ENCODE results near the gene RUFY1.

- no peak for TF ChIP-seq POLR2AphosphoS5 (IDR thresholded peaks at IDR 0.05; ENCODE audit: borderline replicate concordance, low read depth, low read length)
- no peak for TF ChIP-seq EZH2 (IDR thresholded peaks at IDR 0.05)
Observed at GRCh38 chr5:179620703-179621350, 70.5 kb downstream of the RUFY1 start.

Data from SK-N-MC (cell line).